IPS DF 4.7 (cell line): ENCODE results near the gene PPP2R5C.

Experiments used
- DNase-seq: peaks from one replicate; pipeline ENCODE4 v3.0.0-alpha.2; 2013; ENCODE audit warnings: low spot score; ENCODE audit errors: extremely low read depth

PPP2R5C gene

GRCh38 chr14:101813833-101814232 lies 52.3 kb downstream of the PPP2R5C start:
- no peak for DNase-seq

- DNase-seq, result no peak
Observed at GRCh38 chr14:101814934-101815333, 53.4 kb downstream of the PPP2R5C start.

DNA sequence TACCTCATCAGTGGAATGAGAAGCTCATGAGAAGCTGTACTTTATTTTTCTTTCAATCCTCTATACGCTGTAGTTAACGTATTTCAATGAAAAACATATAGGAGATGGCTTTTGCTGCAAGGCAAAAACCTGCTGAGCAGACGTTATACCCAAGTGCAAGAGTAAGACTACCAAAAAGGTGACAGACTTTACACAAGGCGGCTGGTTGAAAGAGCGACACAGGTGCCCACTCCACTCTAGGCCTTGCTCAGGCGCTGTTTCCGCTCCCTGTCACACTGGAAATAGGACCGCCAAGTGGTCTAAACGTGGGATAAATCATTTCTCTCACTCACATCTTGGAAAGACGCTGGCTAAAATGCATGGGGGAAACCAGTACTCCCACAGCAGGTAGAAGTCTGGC lies 54.5 kb downstream of the PPP2R5C start:
- no peak for DNase-seq

GRCh38 chr14:101817501-101818001 lies 56.0 kb downstream of the PPP2R5C start:
- no peak for DNase-seq

GRCh38 chr14:101819251-101819990 lies 57.9 kb downstream of the PPP2R5C start:
- no peak for DNase-seq

- DNase-seq, result no peak
Observed at GRCh38 chr14:101820283-101820798, 58.8 kb downstream of the PPP2R5C start.

GRCh38 chr14:101821528-101821927 lies 60.0 kb downstream of the PPP2R5C start:
- no peak for DNase-seq

GRCh38 chr14:101823066-101823465 lies 61.6 kb downstream of the PPP2R5C start:
- no peak for DNase-seq

DNA sequence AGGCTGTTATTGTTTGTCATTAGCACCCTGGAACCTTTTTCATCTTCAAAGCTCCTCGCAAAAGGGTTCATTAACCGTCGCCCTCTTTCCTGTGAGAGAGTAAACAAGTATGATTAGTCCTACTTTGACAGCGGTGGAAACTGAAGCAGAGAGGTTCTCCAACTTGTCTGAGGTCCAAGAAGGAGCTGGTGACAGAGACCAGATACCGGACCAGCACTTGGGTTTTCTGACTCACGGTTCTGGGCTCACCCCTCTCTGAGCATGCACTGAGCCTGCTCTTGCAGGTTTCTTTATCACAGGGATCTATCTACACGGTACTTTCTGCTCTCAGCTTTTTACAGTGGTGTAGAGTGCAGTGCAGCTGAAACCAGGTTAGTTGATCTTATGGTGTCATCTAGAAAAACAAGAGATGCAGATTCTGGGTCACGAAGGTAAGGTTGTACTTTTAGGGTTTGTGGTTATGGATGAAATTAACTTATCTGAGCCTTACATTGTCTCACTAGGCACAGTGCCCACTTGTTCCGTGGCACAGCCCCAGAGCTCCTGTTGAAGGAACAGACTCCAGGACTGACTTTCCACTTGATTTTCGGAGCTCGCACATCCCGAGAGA lies 62.1 kb downstream of the PPP2R5C start:
- no peak for DNase-seq

GRCh38 chr14:101824339-101824727 lies 62.8 kb downstream of the PPP2R5C start:
- no peak for DNase-seq

DNA sequence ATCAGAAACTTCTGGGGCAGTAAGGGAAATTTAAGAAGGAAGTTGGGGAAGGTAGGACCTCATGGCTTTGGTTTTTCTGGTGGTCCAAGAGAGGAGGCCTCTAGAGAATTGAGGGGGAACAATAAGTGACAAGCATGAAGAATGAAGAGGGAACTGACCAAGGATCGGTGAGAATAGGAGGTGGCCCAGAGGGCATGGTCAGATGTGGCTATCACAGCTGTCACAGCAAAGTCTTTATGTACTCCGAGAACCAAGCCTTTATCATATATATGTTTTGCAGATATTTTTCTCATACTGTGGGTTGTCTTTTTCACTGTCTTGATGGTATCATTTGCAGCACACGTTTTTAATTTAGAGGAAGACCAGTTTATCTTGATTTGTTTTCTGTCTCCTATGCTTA lies 64.3 kb downstream of the PPP2R5C start:
- no peak for DNase-seq

GRCh38 chr14:101826351-101826750 lies 64.8 kb downstream of the PPP2R5C start:
- no peak for DNase-seq

DNA sequence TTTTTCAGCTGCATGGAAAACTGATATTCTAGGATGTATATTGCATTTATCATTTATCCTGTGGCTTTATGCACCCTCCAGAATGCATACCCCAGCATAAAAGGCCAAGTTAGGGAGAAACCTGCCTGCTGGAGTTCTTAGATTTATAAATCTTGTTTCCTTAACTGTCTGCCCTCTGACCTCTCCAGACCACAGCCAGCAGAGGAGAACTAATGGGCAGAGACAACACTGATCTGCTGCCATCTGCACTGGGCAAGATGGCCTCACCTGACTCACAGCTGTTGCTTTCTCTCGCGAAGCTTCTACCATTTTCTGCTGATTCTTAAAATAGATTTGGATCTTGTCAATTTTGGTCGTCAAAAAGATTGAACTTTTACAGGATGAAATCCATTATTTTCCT lies 65.8 kb downstream of the PPP2R5C start:
- DNase-seq, result no peak

DNA sequence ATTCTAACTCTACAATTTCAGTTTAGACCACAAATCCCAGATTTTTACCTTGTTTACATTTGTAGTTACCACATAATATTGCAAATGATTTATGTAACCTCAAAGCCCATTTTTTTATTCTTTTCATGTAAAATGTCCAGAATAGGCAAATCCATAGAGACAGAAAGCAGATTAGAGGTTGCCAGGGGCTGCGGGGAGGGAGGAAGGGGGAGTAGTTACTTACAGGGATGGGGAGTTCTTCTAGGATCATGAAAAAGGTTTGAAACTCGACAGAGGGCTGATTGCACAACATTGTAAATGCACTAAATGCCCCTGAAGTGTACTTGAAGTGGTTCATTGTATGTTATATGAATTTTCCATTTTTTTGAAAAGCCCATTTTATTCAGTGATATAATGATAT lies 66.5 kb downstream of the PPP2R5C start:
- DNase-seq, result no peak

GRCh38 chr14:101830271-101830670 lies 68.8 kb downstream of the PPP2R5C start:
- no peak for DNase-seq

DNA sequence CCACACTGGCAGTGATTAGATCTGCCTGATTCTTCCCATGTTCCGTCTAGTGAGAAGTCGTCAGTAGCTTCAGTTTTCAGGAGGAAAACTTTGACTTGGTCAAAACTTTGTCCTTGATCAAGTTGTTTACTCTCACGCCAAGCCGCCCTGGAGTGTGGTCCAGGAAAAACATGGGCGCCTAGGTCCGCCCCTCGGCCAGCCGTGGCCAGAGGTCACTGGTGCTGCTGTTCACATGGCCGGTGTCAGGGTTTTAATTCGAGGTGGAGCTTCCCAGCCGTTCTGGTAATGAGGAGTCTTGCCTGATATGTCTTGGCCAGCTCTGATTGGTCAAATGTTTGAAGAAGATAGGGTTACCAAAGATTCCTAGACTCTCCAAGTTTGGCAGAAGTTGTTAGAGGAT lies 71.5 kb downstream of the PPP2R5C start:
- DNase-seq, result no peak

GRCh38 chr14:101834397-101834796 lies 72.9 kb downstream of the PPP2R5C start:
- no peak for DNase-seq

GRCh38 chr14:101834800-101835547 lies 73.5 kb downstream of the PPP2R5C start:
- no peak for DNase-seq

- DNase-seq, result no peak
Observed at GRCh38 chr14:101835566-101835965, 74.1 kb downstream of the PPP2R5C start.

GRCh38 chr14:101836135-101836534 lies 74.6 kb downstream of the PPP2R5C start:
- no peak for DNase-seq

DNA sequence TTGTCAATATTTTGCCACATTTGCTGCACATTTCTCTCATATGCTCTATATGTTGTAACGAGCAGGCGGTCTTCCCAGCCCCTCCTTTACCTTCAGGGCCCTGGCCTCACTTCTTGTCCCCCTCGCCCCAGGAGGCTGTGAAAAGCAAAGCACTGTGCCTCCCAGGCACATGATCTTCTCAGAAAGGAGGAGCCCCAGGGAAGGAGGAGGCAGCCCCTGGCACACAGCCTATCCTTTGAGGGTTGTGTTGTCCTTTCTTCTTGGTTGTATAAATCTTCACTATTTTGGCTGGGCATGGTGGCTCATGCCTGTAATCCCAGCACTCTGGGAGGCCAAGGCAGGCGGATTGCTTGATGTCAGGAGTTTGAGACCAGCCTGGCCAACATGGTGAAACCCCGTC lies 77.0 kb downstream of the PPP2R5C start:
- no peak for DNase-seq

- DNase-seq, result no peak
Observed at GRCh38 chr14:101839236-101839635, 77.7 kb downstream of the PPP2R5C start.
